Hepatocyte (in vitro differentiated cells): Measurements from ENCODE around the gene FARP1. TPM values are rescaled to one million over a fixed set of nuclear protein-coding genes. Genes with fewer than 3 reads are reported as not detected.

Experiments used
- DNase-seq: peaks from one replicate; pipeline ENCODE4 v3.0.0-alpha.2; 2016; ENCODE audit warnings: low spot score
- H2AFZ ChIP-seq: fragments of 200-600 bp; sonication (generic); 2 replicates; pipeline ENCODE4 v1.6.0; 2016; ENCODE audit warnings: antibody characterized with exemption, mild to moderate bottlenecking
- H3K27ac ChIP-seq: fragments of 200-600 bp; sonication (generic); 2 replicates; pipeline ENCODE4 v1.5.1; 2016; ENCODE audit warnings: mild to moderate bottlenecking
- H3K27me3 ChIP-seq: fragments of 200-600 bp; sonication (generic); 2 replicates; pipeline ENCODE4 v1.6.1; 2016
- H3K36me3 ChIP-seq: fragments of 200-600 bp; sonication (generic); replicated peaks from 2 replicates; pipeline ENCODE4 v1.5.1; 2016; ENCODE audit warnings: low read depth; ENCODE audit not compliant: insufficient read depth
- H3K4me1 ChIP-seq: fragments of 200-600 bp; sonication (generic); 2 replicates; pipeline ENCODE4 v1.5.1; 2016; ENCODE audit warnings: mild to moderate bottlenecking, moderate library complexity; ENCODE audit not compliant: insufficient read depth
- H3K4me2 ChIP-seq: fragments of 200-600 bp; sonication (generic); 2 replicates; pipeline ENCODE4 v1.6.0; 2016
- H3K4me3 ChIP-seq: fragments of 200-600 bp; sonication (generic); 2 replicates; pipeline ENCODE4 v1.5.1; 2016; ENCODE audit warnings: mild to moderate bottlenecking
- H3K79me2 ChIP-seq: fragments of 200-600 bp; sonication (generic); 2 replicates; pipeline ENCODE4 v1.6.0; 2017; ENCODE audit warnings: mild to moderate bottlenecking
- H3K9me2 ChIP-seq: fragments of 200-600 bp; sonication (generic); replicated peaks from 2 replicates; pipeline ENCODE4 v1.6.0; 2017; ENCODE audit warnings: mild to moderate bottlenecking; ENCODE audit not compliant: insufficient read depth
- H3K9me3 ChIP-seq: fragments of 200-600 bp; sonication (generic); 2 replicates; pipeline ENCODE4 v1.5.1; 2016; ENCODE audit warnings: low read depth, mild to moderate bottlenecking
- H4K20me1 ChIP-seq: fragments of 200-600 bp; sonication (generic); 2 replicates; pipeline ENCODE4 v1.6.0; 2016; ENCODE audit warnings: mild to moderate bottlenecking; ENCODE audit not compliant: insufficient read depth, poor library complexity, severe bottlenecking
- EZH2 ChIP-seq: fragments of 200-600 bp; sonication (generic); IDR thresholded peaks from 2 replicates; pipeline ENCODE4 v1.6.1; 2016; ENCODE audit warnings: antibody characterized with exemption, mild to moderate bottlenecking, borderline replicate concordance
- EZH2phosphoT487 ChIP-seq: fragments of 200-600 bp; sonication (generic); IDR thresholded peaks from one replicate; pipeline ENCODE4 v1.6.1; 2018; ENCODE audit warnings: antibody characterized with exemption, mild to moderate bottlenecking, low read depth, moderate library complexity; ENCODE audit not compliant: unreplicated experiment, severe bottlenecking
- WGBS: methylation state at CpG from one replicate; pipeline ENCODE4 v1.1.6; 2016; ENCODE audit warnings: low lambda C conversion rate; ENCODE audit errors: missing lambda C conversion rate; 5-methylcytosine and 5-hydroxymethylcytosine counted together
- polyA plus RNA-seq: library from polyadenylated mRNA; unstranded; fragments of >200 nt; fragmentation: Nextera tagmentation; extraction: Ambion mirVana; gene quantifications from 2 replicates; pipeline ENCODE4 v1.2.1, GENCODE V29; 2016
- total RNA-seq: library from RNA; depleted of rRNA; stranded (reverse); fragments of >200 nt; gene quantifications from 2 replicates; pipeline ENCODE4 v1.2.3, GENCODE V29; 2014
- TF ChIP-seq, protein P1 (sequence below): fragments of 200-600 bp; sonication (generic); IDR thresholded peaks from 2 replicates; pipeline ENCODE4 v1.5.1; 2016; ENCODE audit warnings: antibody characterized with exemption, mild to moderate bottlenecking; ENCODE audit not compliant: poor library complexity

FARP1 gene
- total and polyA plus RNA-seq, 2 experiments from 2014 or later = 35.5 to 68.7 TPM

GRCh38 chr13:98260357-98261164, 117.7 kb downstream of the FARP1 start:
- no peaks in the 10 kb centered on the region for H3K9me3 ChIP-seq
- H3K36me3 ChIP-seq = no peaks in the 10 kb centered on the region
- H3K79me2 ChIP-seq = peaks cover 83% of the 10 kb centered on the region
- H2AFZ ChIP-seq = no peak overlapping the region
- H3K27me3 ChIP-seq = no peaks in the 10 kb centered on the region
- H4K20me1 ChIP-seq = no peaks in the 10 kb centered on the region
- H3K4me2 ChIP-seq = no peak overlapping the region
- TF ChIP-seq EZH2phosphoT487 (no peak), EZH2 (no peak)
- TF ChIP-seq, protein P1, sequence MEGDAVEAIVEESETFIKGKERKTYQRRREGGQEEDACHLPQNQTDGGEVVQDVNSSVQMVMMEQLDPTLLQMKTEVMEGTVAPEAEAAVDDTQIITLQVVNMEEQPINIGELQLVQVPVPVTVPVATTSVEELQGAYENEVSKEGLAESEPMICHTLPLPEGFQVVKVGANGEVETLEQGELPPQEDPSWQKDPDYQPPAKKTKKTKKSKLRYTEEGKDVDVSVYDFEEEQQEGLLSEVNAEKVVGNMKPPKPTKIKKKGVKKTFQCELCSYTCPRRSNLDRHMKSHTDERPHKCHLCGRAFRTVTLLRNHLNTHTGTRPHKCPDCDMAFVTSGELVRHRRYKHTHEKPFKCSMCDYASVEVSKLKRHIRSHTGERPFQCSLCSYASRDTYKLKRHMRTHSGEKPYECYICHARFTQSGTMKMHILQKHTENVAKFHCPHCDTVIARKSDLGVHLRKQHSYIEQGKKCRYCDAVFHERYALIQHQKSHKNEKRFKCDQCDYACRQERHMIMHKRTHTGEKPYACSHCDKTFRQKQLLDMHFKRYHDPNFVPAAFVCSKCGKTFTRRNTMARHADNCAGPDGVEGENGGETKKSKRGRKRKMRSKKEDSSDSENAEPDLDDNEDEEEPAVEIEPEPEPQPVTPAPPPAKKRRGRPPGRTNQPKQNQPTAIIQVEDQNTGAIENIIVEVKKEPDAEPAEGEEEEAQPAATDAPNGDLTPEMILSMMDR = no peak
- 78% methylated on average over 8 of the region's 8 CpGs for WGBS
- DNase-seq = no peak
- no peaks in the 10 kb centered on the region for H3K9me2 ChIP-seq
- peaks cover 13% of the 10 kb centered on the region for H3K4me1 ChIP-seq
- H3K27ac ChIP-seq = no peak overlapping the region
- H3K4me3 ChIP-seq = no peak overlapping the region

- no peak for TF ChIP-seq EZH2phosphoT487
- TF ChIP-seq, protein P1 = no peak
- Histone ChIP-seq H3K4me2 (no peak overlapping the region), H3K79me2 (peaks cover 80% of the 10 kb centered on the region), H3K27me3 (no peaks in the 10 kb centered on the region), H3K36me3 (no peaks in the 10 kb centered on the region), H3K4me1 (peaks cover 15% of the 10 kb centered on the region), H3K9me3 (no peaks in the 10 kb centered on the region), H2AFZ (no peak overlapping the region), H4K20me1 (no peaks in the 10 kb centered on the region), H3K4me3 (no peak overlapping the region), H3K9me2 (no peaks in the 10 kb centered on the region), H3K27ac (peak overlapping the region; percentile 13)
- no peak for DNase-seq
- WGBS = 75% methylated on average over 6 of the region's 6 CpGs
Measured at GRCh38 chr13:98261165-98261702, 118.3 kb downstream of the FARP1 start.

DNA sequence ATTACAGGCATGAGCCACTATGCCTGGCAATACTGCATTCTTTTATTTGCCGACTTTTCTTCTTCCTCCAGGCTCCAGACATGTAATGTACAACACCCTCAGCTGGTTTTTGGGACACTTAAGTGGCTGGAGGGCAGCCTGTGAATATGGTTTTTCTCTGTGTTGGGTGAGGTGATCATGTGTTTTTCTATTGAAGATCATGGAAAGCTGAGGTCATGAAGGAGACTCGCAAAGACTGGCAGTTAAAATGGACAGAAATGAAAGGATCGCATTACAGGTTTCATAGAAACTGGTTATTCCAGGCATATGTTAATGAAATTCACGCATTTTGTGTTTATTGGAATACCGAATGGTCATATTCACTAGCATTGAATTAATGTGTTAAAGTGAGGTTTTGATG, 119.4 kb downstream of the FARP1 start:
- Histone ChIP-seq H3K27ac (peak overlapping the region; percentile 13), H3K4me2 (no peak overlapping the region), H3K79me2 (peaks cover 73% of the 10 kb centered on the region), H3K27me3 (no peaks in the 10 kb centered on the region), H2AFZ (no peak overlapping the region), H3K9me2 (no peaks in the 10 kb centered on the region), H4K20me1 (no peaks in the 10 kb centered on the region), H3K36me3 (no peaks in the 10 kb centered on the region), H3K9me3 (no peaks in the 10 kb centered on the region), H3K4me1 (peaks cover 20% of the 10 kb centered on the region), H3K4me3 (no peak overlapping the region)
- TF ChIP-seq, protein P1 = no peak
- TF ChIP-seq EZH2 (no peak), EZH2phosphoT487 (no peak)
- DNase-seq = no peak
- WGBS = 84% methylated on average over 5 of the region's 5 CpGs
